Measurements from ENCODE around the gene P2RX2. TPM values are rescaled to one million over a fixed set of nuclear protein-coding genes. Genes with fewer than 3 reads are reported as not detected.

The P2RX2 gene
- total RNA-seq, 1 donor from 2014 or later = not detected

DNA sequence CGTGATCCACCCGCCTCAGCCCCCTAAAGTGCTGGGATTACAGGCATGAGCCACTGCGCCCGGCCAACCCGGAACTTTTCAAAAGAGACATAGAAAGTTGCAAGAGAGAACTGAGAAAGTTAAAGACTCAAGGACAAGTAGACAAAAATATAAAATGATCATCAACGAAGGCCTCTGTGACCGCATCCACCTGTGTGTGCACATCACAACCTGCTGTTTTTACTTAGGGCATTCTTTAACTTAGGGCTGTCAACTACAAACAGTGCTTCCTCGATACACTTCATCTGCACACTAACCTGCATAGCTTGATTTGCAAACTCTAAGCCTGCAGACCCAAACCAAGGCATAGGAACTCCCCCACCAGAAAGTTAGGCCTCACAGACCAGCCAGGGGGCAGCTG, 14.8 kb downstream of the P2RX2 start:
- Histone ChIP-seq H3K4me3 (no peak overlapping the region), H3K9me3 (no peaks in the 10 kb centered on the region), H3K4me1 (no peaks in the 10 kb centered on the region), H3K36me3 (peaks cover 0 to 72% of the 10 kb centered on the region in 2 donors), H3K27me3 (no peaks in the 10 kb centered on the region), H3K27ac (no peak overlapping the region)
- intact Hi-C loops (cut with DNase I) = no loop called here
- no peak for DNase-seq (ENCODE audit: extremely low spot score in 2 of 2)
- TF ChIP-seq POLR2A (IDR thresholded peaks at IDR 0.05) (no peak), POLR2AphosphoS5 (IDR thresholded peaks at IDR 0.05; ENCODE audit: insufficient read depth in 1 of 2, low read depth in 1 of 2) (no peak)
- TF ChIP-seq, protein P1, sequence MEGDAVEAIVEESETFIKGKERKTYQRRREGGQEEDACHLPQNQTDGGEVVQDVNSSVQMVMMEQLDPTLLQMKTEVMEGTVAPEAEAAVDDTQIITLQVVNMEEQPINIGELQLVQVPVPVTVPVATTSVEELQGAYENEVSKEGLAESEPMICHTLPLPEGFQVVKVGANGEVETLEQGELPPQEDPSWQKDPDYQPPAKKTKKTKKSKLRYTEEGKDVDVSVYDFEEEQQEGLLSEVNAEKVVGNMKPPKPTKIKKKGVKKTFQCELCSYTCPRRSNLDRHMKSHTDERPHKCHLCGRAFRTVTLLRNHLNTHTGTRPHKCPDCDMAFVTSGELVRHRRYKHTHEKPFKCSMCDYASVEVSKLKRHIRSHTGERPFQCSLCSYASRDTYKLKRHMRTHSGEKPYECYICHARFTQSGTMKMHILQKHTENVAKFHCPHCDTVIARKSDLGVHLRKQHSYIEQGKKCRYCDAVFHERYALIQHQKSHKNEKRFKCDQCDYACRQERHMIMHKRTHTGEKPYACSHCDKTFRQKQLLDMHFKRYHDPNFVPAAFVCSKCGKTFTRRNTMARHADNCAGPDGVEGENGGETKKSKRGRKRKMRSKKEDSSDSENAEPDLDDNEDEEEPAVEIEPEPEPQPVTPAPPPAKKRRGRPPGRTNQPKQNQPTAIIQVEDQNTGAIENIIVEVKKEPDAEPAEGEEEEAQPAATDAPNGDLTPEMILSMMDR (IDR thresholded peaks at IDR 0.05) = no peak

GRCh38 chr12:132633901-132634300, 15.3 kb downstream of the P2RX2 start:
- no peaks in the 10 kb centered on the region for H3K9me3 ChIP-seq
- TF ChIP-seq POLR2A (IDR thresholded peaks at IDR 0.05) (no peak), POLR2AphosphoS5 (IDR thresholded peaks at IDR 0.05; ENCODE audit: insufficient read depth in 1 of 2, low read depth in 1 of 2) (no peak)
- TF ChIP-seq, protein P1 (IDR thresholded peaks at IDR 0.05) = no peak
- no peak for DNase-seq (ENCODE audit: extremely low spot score in 2 of 2)
- no peaks in the 10 kb centered on the region for H3K27me3 ChIP-seq
- intact Hi-C loops (cut with DNase I) = no loop called here
- H3K4me1 ChIP-seq = no peaks in the 10 kb centered on the region
- no peak overlapping the region for H3K27ac ChIP-seq
- peaks cover 0 to 72% of the 10 kb centered on the region in 2 donors for H3K36me3 ChIP-seq
- no peak overlapping the region for H3K4me3 ChIP-seq

- no peak for DNase-seq (ENCODE audit: extremely low spot score in 2 of 2)
- H3K36me3 ChIP-seq = peaks cover 0 to 72% of the 10 kb centered on the region in 2 donors
- H3K4me3 ChIP-seq = no peak overlapping the region
- H3K9me3 ChIP-seq = no peaks in the 10 kb centered on the region
- intact Hi-C loops (cut with DNase I) = no loop called here
- H3K27me3 ChIP-seq = no peaks in the 10 kb centered on the region
- no peak overlapping the region for H3K27ac ChIP-seq
- TF ChIP-seq POLR2A (IDR thresholded peaks at IDR 0.05) (no peak), POLR2AphosphoS5 (IDR thresholded peaks at IDR 0.05; ENCODE audit: insufficient read depth in 1 of 2, low read depth in 1 of 2) (no peak)
- TF ChIP-seq, protein P1 (IDR thresholded peaks at IDR 0.05) = no peak
- H3K4me1 ChIP-seq = no peaks in the 10 kb centered on the region
These were observed 15.9 kb downstream of the P2RX2 start for GRCh38 chr12:132634411-132634990.

DNA sequence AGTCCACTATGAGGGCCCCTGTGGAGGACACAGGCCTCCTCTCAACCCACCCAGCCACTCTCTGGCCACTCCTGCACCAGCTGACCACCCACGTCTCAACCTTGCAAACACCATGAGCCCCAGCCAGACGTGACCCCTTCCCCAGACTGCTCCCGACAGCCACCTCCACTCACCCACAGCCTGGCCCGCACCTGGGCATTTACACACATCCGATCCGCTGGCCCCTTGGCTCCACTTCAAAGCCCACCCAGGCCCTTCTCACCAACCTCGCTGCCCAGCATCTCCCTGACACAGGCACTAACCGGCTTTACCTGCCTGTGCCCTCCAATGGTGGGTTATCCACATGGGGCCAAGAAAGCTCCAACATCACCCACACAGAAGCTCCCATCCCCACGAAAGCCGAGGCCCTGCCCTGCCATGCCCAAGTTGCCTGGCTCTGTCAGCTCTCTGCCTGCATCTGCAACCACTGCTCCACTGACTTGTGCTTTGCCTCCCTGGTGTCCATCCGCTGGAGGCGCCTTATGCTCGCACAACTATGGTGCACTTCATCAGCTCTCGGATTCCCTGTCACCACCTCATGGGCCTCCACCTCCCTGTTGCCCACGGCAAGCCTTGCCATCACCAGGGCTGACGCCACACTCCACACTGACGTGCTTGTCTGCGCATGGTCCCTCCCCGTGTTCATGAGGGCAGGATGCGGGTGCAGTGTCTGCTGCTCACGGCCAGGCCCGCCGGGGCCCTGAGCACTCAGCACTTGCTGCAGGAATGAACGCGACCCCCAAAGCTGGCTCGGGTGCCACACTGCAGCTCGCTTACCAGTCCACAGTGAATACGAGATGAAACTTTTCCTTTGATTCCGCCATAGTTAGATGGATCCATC, 16.7 kb downstream of the P2RX2 start:
- Histone ChIP-seq H3K4me1 (no peaks in the 10 kb centered on the region), H3K4me3 (no peak overlapping the region), H3K36me3 (peaks cover 0 to 65% of the 10 kb centered on the region in 2 donors), H3K27me3 (no peaks in the 10 kb centered on the region), H3K27ac (no peak overlapping the region), H3K9me3 (no peaks in the 10 kb centered on the region)
- TF ChIP-seq, protein P1 (IDR thresholded peaks at IDR 0.05) = no peak
- no peak for TF ChIP-seq POLR2AphosphoS5 (IDR thresholded peaks at IDR 0.05; ENCODE audit: insufficient read depth in 1 of 2, low read depth in 1 of 2)
- no peak for TF ChIP-seq POLR2A (IDR thresholded peaks at IDR 0.05)
- intact Hi-C loops (cut with DNase I) = no loop called here
- no peak for DNase-seq (ENCODE audit: extremely low spot score in 2 of 2)

DNA sequence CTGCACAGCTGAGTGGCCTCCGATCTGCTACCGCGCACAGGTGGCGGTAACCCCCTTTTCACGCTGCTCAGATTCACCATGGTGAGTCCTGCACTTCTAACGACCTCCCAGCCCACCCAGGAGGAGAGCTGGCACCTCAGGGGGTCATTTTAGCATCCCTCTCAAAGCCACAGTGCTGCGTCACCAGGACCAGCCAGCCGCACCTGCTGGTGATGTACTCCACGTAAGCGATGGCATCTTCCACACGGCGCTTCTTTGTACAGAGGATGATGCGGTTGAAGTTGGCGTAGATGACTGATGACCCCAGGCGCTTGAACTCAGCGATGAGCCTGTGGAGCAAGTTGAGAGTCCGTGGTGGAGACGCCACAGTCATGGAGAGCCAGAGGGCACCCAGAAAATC, 19.2 kb downstream of the P2RX2 start:
- Histone ChIP-seq H3K4me1 (no peaks in the 10 kb centered on the region), H3K27ac (no peak overlapping the region), H3K4me3 (no peak overlapping the region), H3K36me3 (peaks cover 0 to 58% of the 10 kb centered on the region in 2 donors), H3K27me3 (no peaks in the 10 kb centered on the region), H3K9me3 (no peaks in the 10 kb centered on the region)
- DNase-seq (ENCODE audit: extremely low spot score in 2 of 2) = no peak
- intact Hi-C loops (cut with DNase I) = no loop called here
- TF ChIP-seq, protein P1 (IDR thresholded peaks at IDR 0.05) = no peak
- TF ChIP-seq POLR2A (IDR thresholded peaks at IDR 0.05) = no peak
- no peak for TF ChIP-seq POLR2AphosphoS5 (IDR thresholded peaks at IDR 0.05; ENCODE audit: insufficient read depth in 1 of 2, low read depth in 1 of 2)
